GM23338 (cell line): ENCODE data around the gene UTP3. TPM values are rescaled to one million over a fixed set of nuclear protein-coding genes. Genes with fewer than 3 reads are reported as not detected.
A peak's percentile ranks its signal among the peaks of the same experiment; 100 is the strongest.

Experiments used
- ATAC-seq: fragments of 200-7000 bp; cut with Tn5 transposase; 3 replicates; pipeline ENCODE4 v1.9.1; 2020
- DNase-seq: peaks from one replicate; pipeline ENCODE4 v3.0.0-alpha.2; 2015; ENCODE audit warnings: low spot score
- H2AFZ ChIP-seq: fragments of 200-600 bp; sonication (generic); 2 replicates; pipeline ENCODE4 v1.8.0; 2016; ENCODE audit warnings: antibody characterized with exemption, mild to moderate bottlenecking, moderate library complexity
- H3F3A ChIP-seq: fragments of 200-600 bp; sonication (generic); replicated peaks from 2 replicates; pipeline ENCODE4 v1.8.0; 2017; ENCODE audit warnings: antibody characterized with exemption, mixed run types, low read depth
- H3K27ac ChIP-seq: fragments of 200-600 bp; sonication (generic); 2 replicates; pipeline ENCODE4 v1.6.1; 2016; ENCODE audit warnings: low read depth
- H3K27me3 ChIP-seq: fragments of 200-600 bp; sonication (generic); 2 replicates; pipeline ENCODE4 v1.8.0; 2016; ENCODE audit warnings: mild to moderate bottlenecking, mixed run types, moderate library complexity; ENCODE audit not compliant: insufficient read depth
- H3K36me3 ChIP-seq: fragments of 200-600 bp; sonication (generic); 2 replicates; pipeline ENCODE4 v1.8.0; 2016; ENCODE audit warnings: mild to moderate bottlenecking; ENCODE audit not compliant: insufficient read depth
- H3K4me1 ChIP-seq: fragments of 200-600 bp; sonication (generic); 2 replicates; pipeline ENCODE4 v1.8.0; 2016; ENCODE audit warnings: mild to moderate bottlenecking, moderate library complexity; ENCODE audit not compliant: insufficient read depth
- H3K4me2 ChIP-seq: fragments of 200-600 bp; sonication (generic); 2 replicates; pipeline ENCODE4 v1.7.1; 2017; ENCODE audit warnings: mixed run types
- H3K4me3 ChIP-seq: fragments of 200-600 bp; sonication (generic); 2 replicates; pipeline ENCODE4 v1.6.1; 2016; ENCODE audit warnings: mixed run types
- H3K79me2 ChIP-seq: fragments of 200-600 bp; sonication (generic); replicated peaks from 2 replicates; pipeline ENCODE4 v1.8.0; 2017; ENCODE audit warnings: mild to moderate bottlenecking; ENCODE audit not compliant: insufficient read depth
- H3K9me2 ChIP-seq: fragments of 200-600 bp; sonication (generic); 2 replicates; pipeline ENCODE4 v1.8.0; 2017; ENCODE audit not compliant: insufficient read depth
- H4K20me1 ChIP-seq: fragments of 200-600 bp; sonication (generic); replicated peaks from 2 replicates; pipeline ENCODE4 v1.8.0; 2017; ENCODE audit warnings: mild to moderate bottlenecking; ENCODE audit not compliant: insufficient read depth
- H3K27ac Mint-ChIP-seq: 2 replicates; pipeline ENCODE4 v1.8.0; 2020; ENCODE audit warnings: inconsistent platforms, mild to moderate bottlenecking, moderate library complexity, mixed read lengths
- H3K27me3 Mint-ChIP-seq: 3 replicates; pipeline ENCODE4 v1.8.0; 2022; ENCODE audit warnings: low read depth, mild to moderate bottlenecking, moderate library complexity, mixed read lengths, inconsistent platforms; ENCODE audit not compliant: insufficient read depth, poor library complexity
- H3K36me3 Mint-ChIP-seq: 3 replicates; pipeline ENCODE4 v1.8.0; 2021; ENCODE audit warnings: low read depth, mild to moderate bottlenecking, inconsistent platforms, moderate library complexity, mixed read lengths
- H3K4me1 Mint-ChIP-seq: 3 replicates; pipeline ENCODE4 v1.8.0; 2020; ENCODE audit warnings: mild to moderate bottlenecking, inconsistent platforms, mixed read lengths
- H3K4me3 Mint-ChIP-seq: 3 replicates; pipeline ENCODE4 v1.8.0; 2021; ENCODE audit warnings: moderate library complexity, mild to moderate bottlenecking, inconsistent platforms, mixed read lengths
- H3K9me3 Mint-ChIP-seq: 3 replicates; pipeline ENCODE4 v1.8.0; 2020; ENCODE audit warnings: moderate library complexity, mild to moderate bottlenecking, inconsistent platforms, mixed read lengths
- NANOG ChIP-seq: IDR thresholded peaks from 2 replicates; pipeline ENCODE4 v1.6.1; 2016; ENCODE audit warnings: antibody characterized with exemption, borderline replicate concordance
- POLR2AphosphoS5 ChIP-seq: IDR thresholded peaks from 2 replicates; pipeline ENCODE4 v1.6.1; 2016; ENCODE audit warnings: antibody characterized with exemption, low read depth
- STAT1 ChIP-seq: IDR thresholded peaks from one replicate; pipeline ENCODE4 v1.6.1; 2016; ENCODE audit warnings: antibody characterized with exemption; ENCODE audit not compliant: unreplicated experiment
- ZNF114 ChIP-seq: fragments of 250-450 bp; sonication (Bioruptor Pico); IDR thresholded peaks from 2 replicates; pipeline ENCODE4 v1.5.0; 2020; ENCODE audit warnings: mild to moderate bottlenecking, moderate library complexity
- ZNF331 ChIP-seq: fragments of 250-450 bp; sonication (Bioruptor Pico); IDR thresholded peaks from 2 replicates; pipeline ENCODE4 v1.5.0; 2020; ENCODE audit warnings: low read depth, mild to moderate bottlenecking, moderate library complexity
- long read RNA-seq: library from polyadenylated mRNA; unstranded; transcript quantifications from one replicate; pipeline ENCODE4 v2.0.0, GENCODE V29; 2020; ENCODE audit not compliant: unreplicated experiment
- polyA plus RNA-seq: library from polyadenylated mRNA; unstranded; fragments of >200 nt; fragmentation: Nextera tagmentation; extraction: Ambion mirVana; gene quantifications from 2 replicates; pipeline ENCODE4 v1.2.1, GENCODE V29; 2016
- total RNA-seq: library from RNA; depleted of rRNA; stranded (reverse); fragments of >200 nt; shearing (Covaris generic); gene quantifications from 2 replicates; pipeline ENCODE4 v1.2.3, GENCODE V29; 2014; rRNA removed
- TF ChIP-seq, protein P1 (sequence below): fragments of 250-450 bp; sonication (Bioruptor Pico); IDR thresholded peaks from 2 replicates; pipeline ENCODE4 v1.5.0; 2020; ENCODE audit warnings: mild to moderate bottlenecking, moderate library complexity
- TF ChIP-seq, protein P2 (sequence below): IDR thresholded peaks from 2 replicates; pipeline ENCODE4 v1.6.1; 2016; ENCODE audit warnings: antibody characterized with exemption
- TF ChIP-seq, protein P3 (sequence below): IDR thresholded peaks from one replicate; pipeline ENCODE4 v1.6.1; 2018; ENCODE audit warnings: antibody characterized with exemption; ENCODE audit not compliant: unreplicated experiment
- TF ChIP-seq, protein P4 (sequence below), 2 experiments: fragments of 200-600 bp in 1 of 2; sonication (generic) in 1 of 2; conservative IDR thresholded peaks; 2 replicates each; pipeline versions ENCODE4 v1.5.1 to v1.6.1; 2016 to 2017; ENCODE audit warnings: antibody characterized with exemption in 2 of 2, low read depth in 2 of 2, mild to moderate bottlenecking in 2 of 2, moderate library complexity in 1 of 2

UTP3 gene, protein sequence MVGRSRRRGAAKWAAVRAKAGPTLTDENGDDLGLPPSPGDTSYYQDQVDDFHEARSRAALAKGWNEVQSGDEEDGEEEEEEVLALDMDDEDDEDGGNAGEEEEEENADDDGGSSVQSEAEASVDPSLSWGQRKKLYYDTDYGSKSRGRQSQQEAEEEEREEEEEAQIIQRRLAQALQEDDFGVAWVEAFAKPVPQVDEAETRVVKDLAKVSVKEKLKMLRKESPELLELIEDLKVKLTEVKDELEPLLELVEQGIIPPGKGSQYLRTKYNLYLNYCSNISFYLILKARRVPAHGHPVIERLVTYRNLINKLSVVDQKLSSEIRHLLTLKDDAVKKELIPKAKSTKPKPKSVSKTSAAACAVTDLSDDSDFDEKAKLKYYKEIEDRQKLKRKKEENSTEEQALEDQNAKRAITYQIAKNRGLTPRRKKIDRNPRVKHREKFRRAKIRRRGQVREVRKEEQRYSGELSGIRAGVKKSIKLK
- total RNA-seq (29.9 and 36.9 TPM in 2 replicates), polyA plus RNA-seq (44.3 and 45.3 TPM in 2 replicates)
- long read RNA-seq, transcript UTP3-201 (1 exons, 2,073 nt): major isoform, 9 of 9 reads
- long read RNA-seq, partial matches to known transcripts: 0 of 9 reads
- long read RNA-seq, other reads (novel, unspliced or antisense): 0 of 9 reads

DNA sequence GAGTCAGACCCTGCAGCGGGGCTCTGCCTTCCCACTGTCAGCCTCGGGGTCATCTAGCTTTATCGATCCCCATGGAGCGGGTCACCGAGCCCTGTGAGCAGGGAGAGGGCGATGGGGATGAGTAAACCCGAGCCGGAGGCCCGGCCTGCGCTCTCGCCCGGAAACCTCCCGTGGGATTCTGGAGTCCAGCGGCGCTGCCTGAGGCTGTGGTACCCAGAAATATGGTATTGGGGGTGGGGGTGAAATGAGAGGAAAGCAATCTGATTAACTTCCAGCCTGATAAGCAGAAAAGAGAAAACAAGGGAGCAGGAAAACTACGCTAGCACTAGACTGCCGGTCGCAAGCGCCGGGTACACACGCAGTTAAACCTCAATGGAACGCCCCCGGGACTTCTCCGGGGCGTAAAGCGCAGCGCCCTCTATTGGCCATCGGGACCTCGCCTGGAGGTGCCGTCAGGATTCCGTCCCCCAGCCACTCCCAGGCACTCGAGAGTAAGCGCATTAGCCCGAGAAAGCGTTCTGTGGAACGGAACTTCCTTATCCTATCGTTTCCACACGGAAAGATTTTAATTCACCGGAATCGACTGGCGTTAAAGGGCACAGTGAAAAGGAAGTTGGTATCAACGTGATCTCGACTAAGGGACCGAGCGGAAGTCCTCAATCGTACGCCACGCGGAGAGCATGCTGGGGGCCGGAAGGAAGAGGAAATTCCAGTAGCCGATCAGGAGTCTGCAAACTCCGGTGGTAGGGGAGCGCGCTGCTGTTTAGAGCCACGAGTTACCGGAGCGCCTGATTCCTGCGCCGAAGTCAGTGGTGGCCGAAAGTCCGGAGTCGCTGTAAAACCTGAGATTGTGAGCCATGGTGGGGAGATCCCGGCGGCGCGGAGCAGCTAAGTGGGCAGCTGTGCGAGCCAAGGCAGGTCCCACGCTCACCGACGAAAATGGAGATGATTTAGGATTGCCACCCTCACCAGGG is at the start of gene UTP3:
Gene UTP3, plus strand, starts transcription at position 712 of the 974 bp plus-strand sequence. Its CDS starts 146 bp downstream, at position 858.
- H3K79me2 ChIP-seq: peaks cover 39% of the 10 kb centered on the region
- no peaks in the 10 kb centered on the region for H3K9me2 ChIP-seq
- peaks cover 13% of the 10 kb centered on the region; the same call in 1 of the 2 replicates for H3K4me1 ChIP-seq
- Mint-ChIP-seq H3K4me3 (peak within 1 kb of the TSS; percentile 99), H3K27me3 (peaks cover 16% of the 10 kb centered on the region), H3K36me3 (peaks cover 31% of the 10 kb centered on the region), H3K4me1 (peaks cover 15% of the 10 kb centered on the region), H3K27ac (peak within 1 kb of the TSS; percentile 97), H3K9me3 (no peaks in the 10 kb centered on the region; the same call in 2 of the 3 replicates)
- peak within 1 kb of the TSS; percentile 95 for H3K27ac ChIP-seq
- DNase-seq: peak; percentile 98
- peak within 1 kb of the TSS; percentile 92 for H3K4me3 ChIP-seq
- peak; percentile 94 for ATAC-seq
- peak within 1 kb of the TSS; percentile 87 for H3K4me2 ChIP-seq
- H2AFZ ChIP-seq: peak within 1 kb of the TSS; percentile 92
- H3K36me3 ChIP-seq: no peaks in the 10 kb centered on the region
- peaks cover 31% of the 10 kb centered on the region for H4K20me1 ChIP-seq
- no peaks in the 10 kb centered on the region for H3K27me3 ChIP-seq
- 0 out of 2 replicates have a peak, but pooled peaks cover 3% of the 10 kb centered on the region for H3F3A ChIP-seq
- TF ChIP-seq ZNF114 (CRISPR knock-in tag) (no peak), POLR2AphosphoS5 (peak; percentile 82), STAT1 (no peak), NANOG (peak; percentile 19; the same call in 1 of the 2 replicates), ZNF331 (CRISPR knock-in tag) (no peak)
- TF ChIP-seq, protein P1, sequence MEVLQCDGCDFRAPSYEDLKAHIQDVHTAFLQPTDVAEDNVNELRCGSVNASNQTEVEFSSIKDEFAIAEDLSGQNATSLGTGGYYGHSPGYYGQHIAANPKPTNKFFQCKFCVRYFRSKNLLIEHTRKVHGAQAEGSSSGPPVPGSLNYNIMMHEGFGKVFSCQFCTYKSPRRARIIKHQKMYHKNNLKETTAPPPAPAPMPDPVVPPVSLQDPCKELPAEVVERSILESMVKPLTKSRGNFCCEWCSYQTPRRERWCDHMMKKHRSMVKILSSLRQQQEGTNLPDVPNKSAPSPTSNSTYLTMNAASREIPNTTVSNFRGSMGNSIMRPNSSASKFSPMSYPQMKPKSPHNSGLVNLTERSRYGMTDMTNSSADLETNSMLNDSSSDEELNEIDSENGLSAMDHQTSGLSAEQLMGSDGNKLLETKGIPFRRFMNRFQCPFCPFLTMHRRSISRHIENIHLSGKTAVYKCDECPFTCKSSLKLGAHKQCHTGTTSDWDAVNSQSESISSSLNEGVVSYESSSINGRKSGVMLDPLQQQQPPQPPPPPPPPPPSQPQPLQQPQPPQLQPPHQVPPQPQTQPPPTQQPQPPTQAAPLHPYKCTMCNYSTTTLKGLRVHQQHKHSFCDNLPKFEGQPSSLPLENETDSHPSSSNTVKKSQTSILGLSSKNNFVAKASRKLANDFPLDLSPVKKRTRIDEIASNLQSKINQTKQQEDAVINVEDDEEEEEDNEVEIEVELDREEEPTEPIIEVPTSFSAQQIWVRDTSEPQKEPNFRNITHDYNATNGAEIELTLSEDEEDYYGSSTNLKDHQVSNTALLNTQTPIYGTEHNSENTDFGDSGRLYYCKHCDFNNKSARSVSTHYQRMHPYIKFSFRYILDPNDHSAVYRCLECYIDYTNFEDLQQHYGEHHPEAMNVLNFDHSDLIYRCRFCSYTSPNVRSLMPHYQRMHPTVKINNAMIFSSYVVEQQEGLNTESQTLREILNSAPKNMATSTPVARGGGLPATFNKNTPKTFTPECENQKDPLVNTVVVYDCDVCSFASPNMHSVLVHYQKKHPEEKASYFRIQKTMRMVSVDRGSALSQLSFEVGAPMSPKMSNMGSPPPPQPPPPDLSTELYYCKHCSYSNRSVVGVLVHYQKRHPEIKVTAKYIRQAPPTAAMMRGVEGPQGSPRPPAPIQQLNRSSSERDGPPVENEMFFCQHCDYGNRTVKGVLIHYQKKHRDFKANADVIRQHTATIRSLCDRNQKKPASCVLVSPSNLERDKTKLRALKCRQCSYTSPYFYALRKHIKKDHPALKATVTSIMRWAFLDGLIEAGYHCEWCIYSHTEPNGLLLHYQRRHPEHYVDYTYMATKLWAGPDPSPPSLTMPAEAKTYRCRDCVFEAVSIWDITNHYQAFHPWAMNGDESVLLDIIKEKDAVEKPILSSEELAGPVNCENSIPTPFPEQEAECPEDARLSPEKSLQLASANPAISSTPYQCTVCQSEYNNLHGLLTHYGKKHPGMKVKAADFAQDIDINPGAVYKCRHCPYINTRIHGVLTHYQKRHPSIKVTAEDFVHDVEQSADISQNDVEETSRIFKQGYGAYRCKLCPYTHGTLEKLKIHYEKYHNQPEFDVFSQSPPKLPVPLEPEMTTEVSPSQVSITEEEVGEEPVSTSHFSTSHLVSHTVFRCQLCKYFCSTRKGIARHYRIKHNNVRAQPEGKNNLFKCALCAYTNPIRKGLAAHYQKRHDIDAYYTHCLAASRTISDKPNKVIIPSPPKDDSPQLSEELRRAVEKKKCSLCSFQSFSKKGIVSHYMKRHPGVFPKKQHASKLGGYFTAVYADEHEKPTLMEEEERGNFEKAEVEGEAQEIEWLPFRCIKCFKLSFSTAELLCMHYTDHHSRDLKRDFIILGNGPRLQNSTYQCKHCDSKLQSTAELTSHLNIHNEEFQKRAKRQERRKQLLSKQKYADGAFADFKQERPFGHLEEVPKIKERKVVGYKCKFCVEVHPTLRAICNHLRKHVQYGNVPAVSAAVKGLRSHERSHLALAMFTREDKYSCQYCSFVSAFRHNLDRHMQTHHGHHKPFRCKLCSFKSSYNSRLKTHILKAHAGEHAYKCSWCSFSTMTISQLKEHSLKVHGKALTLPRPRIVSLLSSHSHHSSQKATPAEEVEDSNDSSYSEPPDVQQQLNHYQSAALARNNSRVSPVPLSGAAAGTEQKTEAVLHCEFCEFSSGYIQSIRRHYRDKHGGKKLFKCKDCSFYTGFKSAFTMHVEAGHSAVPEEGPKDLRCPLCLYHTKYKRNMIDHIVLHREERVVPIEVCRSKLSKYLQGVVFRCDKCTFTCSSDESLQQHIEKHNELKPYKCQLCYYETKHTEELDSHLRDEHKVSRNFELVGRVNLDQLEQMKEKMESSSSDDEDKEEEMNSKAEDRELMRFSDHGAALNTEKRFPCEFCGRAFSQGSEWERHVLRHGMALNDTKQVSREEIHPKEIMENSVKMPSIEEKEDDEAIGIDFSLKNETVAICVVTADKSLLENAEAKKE (CRISPR knock-in tag): no peak
- TF ChIP-seq, protein P2, sequence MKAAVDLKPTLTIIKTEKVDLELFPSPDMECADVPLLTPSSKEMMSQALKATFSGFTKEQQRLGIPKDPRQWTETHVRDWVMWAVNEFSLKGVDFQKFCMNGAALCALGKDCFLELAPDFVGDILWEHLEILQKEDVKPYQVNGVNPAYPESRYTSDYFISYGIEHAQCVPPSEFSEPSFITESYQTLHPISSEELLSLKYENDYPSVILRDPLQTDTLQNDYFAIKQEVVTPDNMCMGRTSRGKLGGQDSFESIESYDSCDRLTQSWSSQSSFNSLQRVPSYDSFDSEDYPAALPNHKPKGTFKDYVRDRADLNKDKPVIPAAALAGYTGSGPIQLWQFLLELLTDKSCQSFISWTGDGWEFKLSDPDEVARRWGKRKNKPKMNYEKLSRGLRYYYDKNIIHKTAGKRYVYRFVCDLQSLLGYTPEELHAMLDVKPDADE: peak; percentile 91
- TF ChIP-seq, protein P3, sequence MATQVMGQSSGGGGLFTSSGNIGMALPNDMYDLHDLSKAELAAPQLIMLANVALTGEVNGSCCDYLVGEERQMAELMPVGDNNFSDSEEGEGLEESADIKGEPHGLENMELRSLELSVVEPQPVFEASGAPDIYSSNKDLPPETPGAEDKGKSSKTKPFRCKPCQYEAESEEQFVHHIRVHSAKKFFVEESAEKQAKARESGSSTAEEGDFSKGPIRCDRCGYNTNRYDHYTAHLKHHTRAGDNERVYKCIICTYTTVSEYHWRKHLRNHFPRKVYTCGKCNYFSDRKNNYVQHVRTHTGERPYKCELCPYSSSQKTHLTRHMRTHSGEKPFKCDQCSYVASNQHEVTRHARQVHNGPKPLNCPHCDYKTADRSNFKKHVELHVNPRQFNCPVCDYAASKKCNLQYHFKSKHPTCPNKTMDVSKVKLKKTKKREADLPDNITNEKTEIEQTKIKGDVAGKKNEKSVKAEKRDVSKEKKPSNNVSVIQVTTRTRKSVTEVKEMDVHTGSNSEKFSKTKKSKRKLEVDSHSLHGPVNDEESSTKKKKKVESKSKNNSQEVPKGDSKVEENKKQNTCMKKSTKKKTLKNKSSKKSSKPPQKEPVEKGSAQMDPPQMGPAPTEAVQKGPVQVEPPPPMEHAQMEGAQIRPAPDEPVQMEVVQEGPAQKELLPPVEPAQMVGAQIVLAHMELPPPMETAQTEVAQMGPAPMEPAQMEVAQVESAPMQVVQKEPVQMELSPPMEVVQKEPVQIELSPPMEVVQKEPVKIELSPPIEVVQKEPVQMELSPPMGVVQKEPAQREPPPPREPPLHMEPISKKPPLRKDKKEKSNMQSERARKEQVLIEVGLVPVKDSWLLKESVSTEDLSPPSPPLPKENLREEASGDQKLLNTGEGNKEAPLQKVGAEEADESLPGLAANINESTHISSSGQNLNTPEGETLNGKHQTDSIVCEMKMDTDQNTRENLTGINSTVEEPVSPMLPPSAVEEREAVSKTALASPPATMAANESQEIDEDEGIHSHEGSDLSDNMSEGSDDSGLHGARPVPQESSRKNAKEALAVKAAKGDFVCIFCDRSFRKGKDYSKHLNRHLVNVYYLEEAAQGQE: no peak
- TF ChIP-seq, protein P4, sequence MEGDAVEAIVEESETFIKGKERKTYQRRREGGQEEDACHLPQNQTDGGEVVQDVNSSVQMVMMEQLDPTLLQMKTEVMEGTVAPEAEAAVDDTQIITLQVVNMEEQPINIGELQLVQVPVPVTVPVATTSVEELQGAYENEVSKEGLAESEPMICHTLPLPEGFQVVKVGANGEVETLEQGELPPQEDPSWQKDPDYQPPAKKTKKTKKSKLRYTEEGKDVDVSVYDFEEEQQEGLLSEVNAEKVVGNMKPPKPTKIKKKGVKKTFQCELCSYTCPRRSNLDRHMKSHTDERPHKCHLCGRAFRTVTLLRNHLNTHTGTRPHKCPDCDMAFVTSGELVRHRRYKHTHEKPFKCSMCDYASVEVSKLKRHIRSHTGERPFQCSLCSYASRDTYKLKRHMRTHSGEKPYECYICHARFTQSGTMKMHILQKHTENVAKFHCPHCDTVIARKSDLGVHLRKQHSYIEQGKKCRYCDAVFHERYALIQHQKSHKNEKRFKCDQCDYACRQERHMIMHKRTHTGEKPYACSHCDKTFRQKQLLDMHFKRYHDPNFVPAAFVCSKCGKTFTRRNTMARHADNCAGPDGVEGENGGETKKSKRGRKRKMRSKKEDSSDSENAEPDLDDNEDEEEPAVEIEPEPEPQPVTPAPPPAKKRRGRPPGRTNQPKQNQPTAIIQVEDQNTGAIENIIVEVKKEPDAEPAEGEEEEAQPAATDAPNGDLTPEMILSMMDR (conservative IDR thresholded peaks at IDR 0.05; ENCODE audit: low read depth in 2 of 2): peak; percentile 91 to 94
